BLaER1 (cell line): Measurements from ENCODE around the gene DHRSX.
"Not testable (repeated sequence)": the region's sequence is repeated elsewhere in the genome, so short reads cannot be mapped to it uniquely, and the experiment has no call there.

ENCODE experiments used
- H3K27ac ChIP-seq: shearing (Covaris generic); formaldehyde crosslinking; 2 replicates; pipeline ENCODE4 v1.8.1; 2022
- H3K27me3 ChIP-seq: shearing (Covaris generic); formaldehyde crosslinking; 2 replicates; pipeline ENCODE4 v1.8.1; 2022
- H3K36me3 ChIP-seq: shearing (Covaris generic); formaldehyde crosslinking; 2 replicates; pipeline ENCODE4 v1.8.1; 2022
- H3K4me1 ChIP-seq: shearing (Covaris generic); formaldehyde crosslinking; 2 replicates; pipeline ENCODE4 v1.8.1; 2022
- H3K4me2 ChIP-seq: shearing (Covaris generic); formaldehyde crosslinking; 2 replicates; pipeline ENCODE4 v1.8.1; 2022
- H3K4me3 ChIP-seq: shearing (Covaris generic); formaldehyde crosslinking; 2 replicates; pipeline ENCODE4 v1.8.1; 2022
- H3K9ac ChIP-seq: shearing (Covaris generic); formaldehyde crosslinking; 2 replicates; pipeline ENCODE4 v1.8.1; 2022
- H3K9me3 ChIP-seq: shearing (Covaris generic); formaldehyde crosslinking; 2 replicates; pipeline ENCODE4 v1.8.1; 2022
- H4K20me1 ChIP-seq: shearing (Covaris generic); formaldehyde crosslinking; 2 replicates; pipeline ENCODE4 v1.8.1; 2022
- Cebpa-rat ChIP-seq: shearing (Covaris generic); IDR thresholded peaks from 2 replicates; pipeline ENCODE4 v1.8.1; 2022

Gene DHRSX

GRCh38 chrX:2389324-2389723 lies 111.5 kb downstream of the DHRSX start:
- Histone ChIP-seq H3K36me3 (peaks cover 77% of the 10 kb centered on the region), H3K27ac (no peak overlapping the region), H3K9me3 (peaks cover 45% of the 10 kb centered on the region), H3K4me1 (no peaks in the 10 kb centered on the region), H3K4me3 (no peak overlapping the region), H3K4me2 (no peak overlapping the region), H3K27me3 (no peaks in the 10 kb centered on the region), H4K20me1 (peaks cover 12% of the 10 kb centered on the region; the same call in 1 of the 2 replicates), H3K9ac (no peak overlapping the region)
- TF ChIP-seq Cebpa-rat, result no peak

DNA sequence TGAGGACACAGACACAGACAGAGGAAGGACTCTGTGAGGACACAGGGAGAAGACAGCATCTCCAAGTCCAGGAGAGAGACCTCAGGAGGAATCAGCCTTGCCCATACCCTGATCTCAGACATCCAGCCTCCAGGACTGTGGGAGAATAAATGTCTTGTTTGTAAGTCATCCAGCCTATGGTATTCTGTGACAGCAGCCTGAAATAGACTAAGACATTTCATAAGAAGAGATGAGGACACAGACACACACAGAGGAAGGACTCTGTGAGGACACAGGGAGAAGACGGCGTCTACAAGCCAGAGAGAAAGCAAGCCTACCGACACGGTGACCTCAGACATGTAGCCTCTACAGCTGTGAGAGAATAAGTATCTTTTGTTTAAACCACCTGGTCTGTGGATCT lies 112.1 kb downstream of the DHRSX start:
- Histone ChIP-seq H4K20me1 (peaks cover 11% of the 10 kb centered on the region; the same call in 1 of the 2 replicates), H3K27me3 (no peaks in the 10 kb centered on the region), H3K4me1 (no peaks in the 10 kb centered on the region), H3K36me3 (peaks cover 78% of the 10 kb centered on the region), H3K9ac (no peak overlapping the region), H3K9me3 (peaks cover 47% of the 10 kb centered on the region), H3K4me2 (no peak overlapping the region), H3K4me3 (no peak overlapping the region), H3K27ac (no peak overlapping the region)
- TF ChIP-seq Cebpa-rat, result no peak

GRCh38 chrX:2387614-2388239 lies 113.0 kb downstream of the DHRSX start:
- H4K20me1 ChIP-seq, result 0 out of 2 replicates have a peak, but pooled peaks cover 6% of the 10 kb centered on the region
- no peaks in the 10 kb centered on the region for H3K4me1 ChIP-seq
- H3K36me3 ChIP-seq, result peaks cover 82% of the 10 kb centered on the region
- H3K27me3 ChIP-seq, result no peaks in the 10 kb centered on the region
- H3K9ac ChIP-seq, result no peak overlapping the region
- H3K27ac ChIP-seq, result no peak overlapping the region
- no peak overlapping the region for H3K4me2 ChIP-seq
- peaks cover 54% of the 10 kb centered on the region for H3K9me3 ChIP-seq
- H3K4me3 ChIP-seq, result no peak overlapping the region
- no peak for TF ChIP-seq Cebpa-rat

GRCh38 chrX:2385224-2385623 lies 115.6 kb downstream of the DHRSX start:
- Histone ChIP-seq H3K9me3 (peaks cover 60% of the 10 kb centered on the region), H3K4me1 (no peaks in the 10 kb centered on the region), H4K20me1 (0 out of 2 replicates have a peak, but pooled peaks cover 6% of the 10 kb centered on the region), H3K36me3 (peaks cover 84% of the 10 kb centered on the region), H3K9ac (no peak overlapping the region), H3K27ac (no peak overlapping the region), H3K27me3 (no peaks in the 10 kb centered on the region), H3K4me2 (no peak overlapping the region), H3K4me3 (no peak overlapping the region)
- no peak for TF ChIP-seq Cebpa-rat

DNA sequence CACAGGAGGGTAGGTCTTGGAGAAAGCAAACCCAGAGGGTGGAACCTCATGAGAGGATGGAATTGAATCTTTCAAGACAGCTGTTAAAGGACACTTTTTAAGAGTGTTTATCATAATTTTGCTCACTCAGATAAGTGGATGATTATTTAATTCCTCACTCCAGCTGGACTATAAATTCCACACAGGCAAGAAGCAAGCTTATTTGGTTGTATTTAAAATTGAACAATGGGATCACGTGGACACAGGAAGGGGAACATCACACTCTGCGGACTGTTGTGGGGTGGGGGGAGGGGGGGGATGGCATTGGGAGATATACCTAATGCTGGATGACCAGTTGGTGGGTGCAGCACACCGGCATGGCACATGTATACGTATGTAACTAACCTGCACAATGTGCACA lies 116.3 kb downstream of the DHRSX start:
- no peak overlapping the region for H3K9ac ChIP-seq
- H3K27ac ChIP-seq, result no peak overlapping the region
- H3K4me1 ChIP-seq, result no peaks in the 10 kb centered on the region
- H3K9me3 ChIP-seq, result peaks cover 68% of the 10 kb centered on the region
- TF ChIP-seq Cebpa-rat, result no peak
- H4K20me1 ChIP-seq, result 0 out of 2 replicates have a peak, but pooled peaks cover 6% of the 10 kb centered on the region
- peaks cover 84% of the 10 kb centered on the region for H3K36me3 ChIP-seq
- H3K4me2 ChIP-seq, result no peak overlapping the region
- no peaks in the 10 kb centered on the region for H3K27me3 ChIP-seq
- no peak overlapping the region for H3K4me3 ChIP-seq

DNA sequence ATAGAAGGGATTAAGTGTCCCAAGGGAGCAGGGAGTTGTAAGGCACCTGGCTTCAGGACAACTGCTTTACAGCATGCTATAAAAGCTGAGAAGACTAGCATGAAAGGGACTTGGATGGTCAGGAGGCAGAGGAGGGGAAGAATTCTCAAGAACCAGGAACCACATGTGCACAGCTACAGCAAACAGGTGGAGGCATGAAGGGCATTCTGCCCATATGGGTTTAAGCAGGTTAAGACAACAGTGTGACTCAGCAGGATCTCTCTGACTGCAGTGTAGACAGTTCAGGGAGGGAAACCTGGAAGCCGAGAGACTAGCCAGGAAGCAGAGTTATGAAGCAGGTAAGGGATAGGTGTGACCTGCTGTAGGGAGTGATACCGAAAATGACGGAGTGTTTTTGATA lies 117.0 kb downstream of the DHRSX start:
- H3K4me3 ChIP-seq, result no peak overlapping the region
- no peaks in the 10 kb centered on the region for H3K4me1 ChIP-seq
- H3K36me3 ChIP-seq, result peaks cover 84% of the 10 kb centered on the region
- TF ChIP-seq Cebpa-rat, result no peak
- 0 out of 2 replicates have a peak, but pooled peaks cover 6% of the 10 kb centered on the region for H4K20me1 ChIP-seq
- H3K4me2 ChIP-seq, result no peak overlapping the region
- H3K9ac ChIP-seq, result no peak overlapping the region
- no peaks in the 10 kb centered on the region for H3K27me3 ChIP-seq
- H3K27ac ChIP-seq, result no peak overlapping the region
- H3K9me3 ChIP-seq, result peaks cover 75% of the 10 kb centered on the region

DNA sequence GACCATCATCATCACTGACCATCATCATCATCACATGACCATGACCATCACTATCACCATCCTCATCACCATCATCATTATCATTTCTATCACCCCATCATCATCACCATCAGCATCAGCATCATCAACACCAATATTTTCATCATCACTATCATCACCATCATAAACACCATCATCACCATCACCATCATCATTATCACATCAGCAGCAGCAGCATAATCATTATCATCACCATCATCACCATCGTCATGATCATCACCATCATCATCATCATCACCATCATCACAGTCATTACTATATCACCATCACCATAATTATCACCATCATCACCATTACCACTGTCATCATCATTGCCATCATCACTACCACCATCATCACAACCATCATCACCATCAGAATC lies 117.6 kb downstream of the DHRSX start:
- Histone ChIP-seq H4K20me1 (0 out of 2 replicates have a peak, but pooled peaks cover 6% of the 10 kb centered on the region), H3K4me3 (no peak overlapping the region), H3K36me3 (peaks cover 84% of the 10 kb centered on the region), H3K9ac (no peak overlapping the region), H3K27me3 (no peaks in the 10 kb centered on the region), H3K27ac (no peak overlapping the region), H3K9me3 (peaks cover 74% of the 10 kb centered on the region), H3K4me2 (no peak overlapping the region), H3K4me1 (no peaks in the 10 kb centered on the region)
- TF ChIP-seq Cebpa-rat, result no peak

DNA sequence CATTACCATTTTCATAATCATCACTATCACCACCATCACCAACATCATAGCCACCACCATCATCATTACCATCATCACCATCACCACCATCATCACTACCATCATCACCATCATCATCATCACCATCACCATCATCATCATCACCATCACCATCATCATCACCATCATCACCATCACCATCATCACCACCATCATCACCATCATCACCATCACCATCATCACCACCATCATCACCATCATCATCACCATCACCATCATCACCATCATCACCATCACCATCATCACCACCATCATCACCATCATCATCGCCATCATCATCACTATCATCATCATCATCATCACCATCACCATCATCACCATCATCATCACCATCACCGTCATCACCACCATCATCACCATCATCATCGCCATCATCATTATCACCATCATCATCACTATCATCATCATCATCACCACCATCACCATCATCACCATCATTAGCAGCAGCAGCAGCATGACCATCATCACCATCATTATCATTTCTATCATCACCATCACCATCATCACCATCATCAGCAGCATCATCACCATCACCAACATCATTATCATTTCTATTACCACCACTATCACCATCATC lies 118.2 kb downstream of the DHRSX start:
- not testable (repeated sequence) for H3K4me1 ChIP-seq, H3K4me3 ChIP-seq, H3K27me3 ChIP-seq, H3K27ac ChIP-seq, H3K9ac ChIP-seq, H4K20me1 ChIP-seq, H3K4me2 ChIP-seq
- H3K36me3 ChIP-seq, result peaks cover 84% of the 10 kb centered on the region
- peaks cover 73% of the 10 kb centered on the region for H3K9me3 ChIP-seq

GRCh38 chrX:2376166-2376565 lies 124.6 kb downstream of the DHRSX start:
- Histone ChIP-seq H3K4me2 (no peak overlapping the region; the same call in 1 of the 2 replicates), H3K36me3 (peaks cover 99% of the 10 kb centered on the region), H3K4me1 (peaks cover 10% of the 10 kb centered on the region; the same call in 1 of the 2 replicates), H3K4me3 (no peak overlapping the region), H4K20me1 (no peaks in the 10 kb centered on the region), H3K27ac (no peak overlapping the region), H3K9ac (no peak overlapping the region), H3K9me3 (peaks cover 56% of the 10 kb centered on the region), H3K27me3 (no peaks in the 10 kb centered on the region)
- no peak for TF ChIP-seq Cebpa-rat

DNA sequence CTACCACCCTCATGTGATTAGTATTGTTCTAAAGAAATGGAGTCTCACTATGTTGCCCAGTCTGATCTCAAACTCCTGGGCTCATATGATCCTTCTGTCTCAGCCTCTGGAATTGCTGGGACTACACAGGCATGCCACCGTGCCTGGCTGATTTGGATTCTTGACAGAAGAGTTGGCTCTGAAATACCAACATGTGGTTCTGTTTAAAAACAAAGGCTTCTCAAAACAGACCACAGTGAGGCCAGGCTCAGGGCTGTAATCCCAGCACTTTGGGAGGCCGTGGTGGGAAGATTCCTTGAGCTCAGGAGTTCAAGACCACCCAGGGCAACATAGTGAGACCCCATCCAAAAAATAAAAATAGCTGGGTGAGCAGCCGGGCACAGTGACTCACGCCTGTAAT lies 126.7 kb downstream of the DHRSX start:
- no peaks in the 10 kb centered on the region for H3K27me3 ChIP-seq
- no peak overlapping the region for H3K27ac ChIP-seq
- TF ChIP-seq Cebpa-rat, result no peak
- no peak overlapping the region for H3K9ac ChIP-seq
- H4K20me1 ChIP-seq, result no peaks in the 10 kb centered on the region
- peaks cover 94% of the 10 kb centered on the region for H3K36me3 ChIP-seq
- H3K9me3 ChIP-seq, result peaks cover 35% of the 10 kb centered on the region
- no peak overlapping the region for H3K4me3 ChIP-seq
- H3K4me2 ChIP-seq, result no peak overlapping the region
- H3K4me1 ChIP-seq, result peaks cover 10% of the 10 kb centered on the region; the same call in 1 of the 2 replicates
